GM12873 (cell line): Measurements from ENCODE around the gene SLC13A1.

ENCODE experiments used
- TF ChIP-seq, protein P1 (sequence below): IDR thresholded peaks from 2 replicates; pipeline ENCODE4 v1.5.1; 2012; ENCODE audit warnings: low read depth, mild to moderate bottlenecking, moderate library complexity, low read length, control low read depth; ENCODE audit not compliant: insufficient read depth; ENCODE audit errors: missing control alignments

Gene SLC13A1

DNA sequence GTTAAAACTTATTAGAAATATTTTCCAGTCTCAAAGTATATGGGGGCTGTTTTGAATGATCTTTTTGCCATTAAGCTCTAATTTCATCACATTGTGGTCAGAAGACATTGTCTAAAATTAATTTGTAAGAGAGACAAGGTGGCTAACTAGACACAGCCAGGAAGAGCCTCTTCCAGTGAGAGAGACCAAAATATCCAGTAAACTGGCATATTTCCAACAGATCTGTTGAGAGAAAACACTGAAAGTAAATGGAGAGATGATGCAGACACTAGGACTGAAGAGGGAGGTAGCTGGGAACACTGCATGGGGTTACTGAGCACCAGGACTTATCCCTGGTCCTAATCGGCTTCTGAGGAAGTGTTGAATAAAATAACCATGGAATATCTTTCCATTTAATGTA, 102.8 kb downstream of the SLC13A1 start:
- TF ChIP-seq, protein P1, sequence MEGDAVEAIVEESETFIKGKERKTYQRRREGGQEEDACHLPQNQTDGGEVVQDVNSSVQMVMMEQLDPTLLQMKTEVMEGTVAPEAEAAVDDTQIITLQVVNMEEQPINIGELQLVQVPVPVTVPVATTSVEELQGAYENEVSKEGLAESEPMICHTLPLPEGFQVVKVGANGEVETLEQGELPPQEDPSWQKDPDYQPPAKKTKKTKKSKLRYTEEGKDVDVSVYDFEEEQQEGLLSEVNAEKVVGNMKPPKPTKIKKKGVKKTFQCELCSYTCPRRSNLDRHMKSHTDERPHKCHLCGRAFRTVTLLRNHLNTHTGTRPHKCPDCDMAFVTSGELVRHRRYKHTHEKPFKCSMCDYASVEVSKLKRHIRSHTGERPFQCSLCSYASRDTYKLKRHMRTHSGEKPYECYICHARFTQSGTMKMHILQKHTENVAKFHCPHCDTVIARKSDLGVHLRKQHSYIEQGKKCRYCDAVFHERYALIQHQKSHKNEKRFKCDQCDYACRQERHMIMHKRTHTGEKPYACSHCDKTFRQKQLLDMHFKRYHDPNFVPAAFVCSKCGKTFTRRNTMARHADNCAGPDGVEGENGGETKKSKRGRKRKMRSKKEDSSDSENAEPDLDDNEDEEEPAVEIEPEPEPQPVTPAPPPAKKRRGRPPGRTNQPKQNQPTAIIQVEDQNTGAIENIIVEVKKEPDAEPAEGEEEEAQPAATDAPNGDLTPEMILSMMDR: no peak

DNA sequence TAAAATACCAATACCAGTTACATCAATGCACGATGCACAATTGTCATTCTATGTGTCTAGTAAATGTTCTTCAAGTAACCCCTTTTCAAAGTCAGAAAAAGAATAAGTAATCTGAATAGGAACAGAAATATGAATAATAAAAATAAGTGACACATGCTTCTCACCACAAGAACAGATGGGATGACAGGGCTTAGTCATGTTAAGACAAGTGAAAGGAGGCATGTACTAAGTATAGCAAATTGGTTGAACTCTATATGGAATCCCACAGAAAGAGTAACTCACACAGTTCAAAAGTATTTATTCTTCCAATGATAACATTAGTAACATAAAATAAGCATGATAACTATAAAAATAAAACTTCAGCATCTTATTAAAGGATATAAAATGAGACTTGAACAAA, 103.3 kb downstream of the SLC13A1 start:
- TF ChIP-seq, protein P1: no peak

- TF ChIP-seq, protein P1: no peak
Measured at GRCh38 chr7:123090456-123090855, 109.3 kb downstream of the SLC13A1 start.

GRCh38 chr7:123079021-123079420, 120.7 kb downstream of the SLC13A1 start:
- TF ChIP-seq, protein P1: no peak

DNA sequence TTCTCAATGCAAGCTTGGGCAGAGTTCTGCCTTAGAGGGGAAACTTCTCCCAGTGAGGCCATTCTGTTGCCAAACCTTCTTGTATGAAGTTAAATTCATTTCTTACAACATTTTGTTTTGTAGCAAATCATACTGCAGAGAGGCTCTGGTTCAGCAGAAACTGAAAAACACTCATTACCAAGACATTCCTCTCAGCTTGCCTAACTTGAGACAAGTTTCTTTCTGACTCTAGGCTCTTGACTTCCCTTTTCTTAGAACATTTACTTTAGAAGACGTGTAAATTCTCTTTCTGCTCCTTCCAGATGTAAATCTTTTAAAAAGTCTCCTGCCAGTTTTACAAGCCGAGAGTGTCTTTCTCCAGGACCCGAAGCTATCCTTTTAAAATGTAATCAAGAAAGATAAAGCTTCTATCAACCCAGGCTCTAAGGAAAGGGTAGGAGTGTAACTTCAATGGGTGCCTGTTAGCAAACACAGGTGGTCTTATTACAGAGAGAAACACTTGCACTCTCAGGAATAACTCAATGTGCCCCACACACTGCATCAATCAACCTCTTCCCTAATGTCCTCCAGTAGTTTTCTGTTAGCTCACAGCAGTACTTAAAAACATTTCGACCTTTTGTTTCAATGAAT, 123.8 kb downstream of the SLC13A1 start:
- TF ChIP-seq, protein P1: no peak

DNA sequence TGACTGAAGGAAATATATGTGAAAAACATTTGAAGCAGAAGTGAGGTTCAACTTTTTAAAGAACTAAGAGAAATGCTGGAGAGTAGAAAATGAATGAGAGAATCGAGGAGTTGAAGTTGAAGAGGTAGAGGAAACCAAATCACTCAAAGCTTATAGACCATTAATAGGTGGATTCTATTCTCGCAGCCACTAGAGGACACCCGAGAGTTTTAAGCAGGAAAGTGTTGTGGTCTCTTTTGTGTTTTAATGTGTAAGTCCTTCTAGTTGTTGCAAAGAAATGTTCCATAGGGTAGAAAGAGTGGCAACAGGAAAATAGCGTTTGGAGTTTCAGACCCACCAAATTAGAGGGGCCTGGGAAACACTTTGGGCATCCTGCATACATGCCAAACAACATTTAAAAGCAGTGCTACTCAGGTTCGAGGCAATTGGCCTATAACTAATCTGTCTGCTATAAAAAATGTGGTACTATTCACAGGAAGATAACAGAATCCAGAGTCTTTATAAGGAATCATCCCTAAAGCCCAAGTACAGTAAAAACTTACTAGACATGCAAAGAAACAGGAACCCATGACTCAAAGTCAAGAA, 129.0 kb downstream of the SLC13A1 start:
- TF ChIP-seq, protein P1: peak; percentile 81

- TF ChIP-seq, protein P1: no peak
Measured at GRCh38 chr7:123067814-123068213, 132.0 kb downstream of the SLC13A1 start.
